GM23338 (cell line): ENCODE data around the gene CPNE6. TPM values are rescaled to one million over a fixed set of nuclear protein-coding genes. Genes with fewer than 3 reads are reported as not detected.
A peak's percentile ranks its signal among the peaks of the same experiment; 100 is the strongest.

Experiments
- ATAC-seq: fragments of 200-7000 bp; cut with Tn5 transposase; 3 replicates; pipeline ENCODE4 v1.9.1; 2020
- DNase-seq: peaks from one replicate; pipeline ENCODE4 v3.0.0-alpha.2; 2015; ENCODE audit warnings: low spot score
- H2AFZ ChIP-seq: fragments of 200-600 bp; sonication (generic); 2 replicates; pipeline ENCODE4 v1.8.0; 2016; ENCODE audit warnings: antibody characterized with exemption, mild to moderate bottlenecking, moderate library complexity
- H3F3A ChIP-seq: fragments of 200-600 bp; sonication (generic); replicated peaks from 2 replicates; pipeline ENCODE4 v1.8.0; 2017; ENCODE audit warnings: antibody characterized with exemption, mixed run types, low read depth
- H3K27ac ChIP-seq: fragments of 200-600 bp; sonication (generic); 2 replicates; pipeline ENCODE4 v1.6.1; 2016; ENCODE audit warnings: low read depth
- H3K27me3 ChIP-seq: fragments of 200-600 bp; sonication (generic); 2 replicates; pipeline ENCODE4 v1.8.0; 2016; ENCODE audit warnings: mild to moderate bottlenecking, mixed run types, moderate library complexity; ENCODE audit not compliant: insufficient read depth
- H3K36me3 ChIP-seq: fragments of 200-600 bp; sonication (generic); 2 replicates; pipeline ENCODE4 v1.8.0; 2016; ENCODE audit warnings: mild to moderate bottlenecking; ENCODE audit not compliant: insufficient read depth
- H3K4me1 ChIP-seq: fragments of 200-600 bp; sonication (generic); 2 replicates; pipeline ENCODE4 v1.8.0; 2016; ENCODE audit warnings: mild to moderate bottlenecking, moderate library complexity; ENCODE audit not compliant: insufficient read depth
- H3K4me2 ChIP-seq: fragments of 200-600 bp; sonication (generic); 2 replicates; pipeline ENCODE4 v1.7.1; 2017; ENCODE audit warnings: mixed run types
- H3K4me3 ChIP-seq: fragments of 200-600 bp; sonication (generic); 2 replicates; pipeline ENCODE4 v1.6.1; 2016; ENCODE audit warnings: mixed run types
- H3K79me2 ChIP-seq: fragments of 200-600 bp; sonication (generic); replicated peaks from 2 replicates; pipeline ENCODE4 v1.8.0; 2017; ENCODE audit warnings: mild to moderate bottlenecking; ENCODE audit not compliant: insufficient read depth
- H3K9me2 ChIP-seq: fragments of 200-600 bp; sonication (generic); 2 replicates; pipeline ENCODE4 v1.8.0; 2017; ENCODE audit not compliant: insufficient read depth
- H4K20me1 ChIP-seq: fragments of 200-600 bp; sonication (generic); replicated peaks from 2 replicates; pipeline ENCODE4 v1.8.0; 2017; ENCODE audit warnings: mild to moderate bottlenecking; ENCODE audit not compliant: insufficient read depth
- H3K27ac Mint-ChIP-seq: 2 replicates; pipeline ENCODE4 v1.8.0; 2020; ENCODE audit warnings: inconsistent platforms, mild to moderate bottlenecking, moderate library complexity, mixed read lengths
- H3K27me3 Mint-ChIP-seq: 3 replicates; pipeline ENCODE4 v1.8.0; 2022; ENCODE audit warnings: low read depth, mild to moderate bottlenecking, moderate library complexity, mixed read lengths, inconsistent platforms; ENCODE audit not compliant: insufficient read depth, poor library complexity
- H3K36me3 Mint-ChIP-seq: 3 replicates; pipeline ENCODE4 v1.8.0; 2021; ENCODE audit warnings: low read depth, mild to moderate bottlenecking, inconsistent platforms, moderate library complexity, mixed read lengths
- H3K4me1 Mint-ChIP-seq: 3 replicates; pipeline ENCODE4 v1.8.0; 2020; ENCODE audit warnings: mild to moderate bottlenecking, inconsistent platforms, mixed read lengths
- H3K4me3 Mint-ChIP-seq: 3 replicates; pipeline ENCODE4 v1.8.0; 2021; ENCODE audit warnings: moderate library complexity, mild to moderate bottlenecking, inconsistent platforms, mixed read lengths
- H3K9me3 Mint-ChIP-seq: 3 replicates; pipeline ENCODE4 v1.8.0; 2020; ENCODE audit warnings: moderate library complexity, mild to moderate bottlenecking, inconsistent platforms, mixed read lengths
- CREB1 ChIP-seq: fragments of 250-450 bp; sonication (Bioruptor Pico); IDR thresholded peaks from 2 replicates; pipeline ENCODE4 v1.5.0; 2020; ENCODE audit warnings: low read depth, mild to moderate bottlenecking, moderate library complexity
- ETS1 ChIP-seq: IDR thresholded peaks from 2 replicates; pipeline ENCODE4 v1.6.1; 2016; ENCODE audit warnings: antibody characterized with exemption
- EZH2 ChIP-seq: fragments of 200-600 bp; sonication (generic); IDR thresholded peaks from one replicate; pipeline ENCODE4 v1.8.0; 2017; ENCODE audit warnings: antibody characterized with exemption, mild to moderate bottlenecking, low read depth; ENCODE audit not compliant: unreplicated experiment
- EZH2phosphoT487 ChIP-seq: fragments of 200-600 bp; sonication (generic); IDR thresholded peaks from one replicate; pipeline ENCODE4 v1.8.1; 2018; ENCODE audit warnings: antibody characterized with exemption; ENCODE audit not compliant: unreplicated experiment
- JUNB ChIP-seq: IDR thresholded peaks from one replicate; pipeline ENCODE4 v1.6.1; 2016; ENCODE audit warnings: antibody characterized with exemption; ENCODE audit not compliant: unreplicated experiment
- NANOG ChIP-seq: IDR thresholded peaks from 2 replicates; pipeline ENCODE4 v1.6.1; 2016; ENCODE audit warnings: antibody characterized with exemption, borderline replicate concordance
- REST ChIP-seq: IDR thresholded peaks from one replicate; pipeline ENCODE4 v1.6.1; 2018; ENCODE audit warnings: antibody characterized with exemption; ENCODE audit not compliant: unreplicated experiment
- STAT1 ChIP-seq: IDR thresholded peaks from one replicate; pipeline ENCODE4 v1.6.1; 2016; ENCODE audit warnings: antibody characterized with exemption; ENCODE audit not compliant: unreplicated experiment
- ZNF114 ChIP-seq: fragments of 250-450 bp; sonication (Bioruptor Pico); IDR thresholded peaks from 2 replicates; pipeline ENCODE4 v1.5.0; 2020; ENCODE audit warnings: mild to moderate bottlenecking, moderate library complexity
- ZNF331 ChIP-seq: fragments of 250-450 bp; sonication (Bioruptor Pico); IDR thresholded peaks from 2 replicates; pipeline ENCODE4 v1.5.0; 2020; ENCODE audit warnings: low read depth, mild to moderate bottlenecking, moderate library complexity
- polyA plus RNA-seq: library from polyadenylated mRNA; unstranded; fragments of >200 nt; fragmentation: Nextera tagmentation; extraction: Ambion mirVana; gene quantifications from 2 replicates; pipeline ENCODE4 v1.2.1, GENCODE V29; 2016
- total RNA-seq: library from RNA; depleted of rRNA; stranded (reverse); fragments of >200 nt; shearing (Covaris generic); gene quantifications from 2 replicates; pipeline ENCODE4 v1.2.3, GENCODE V29; 2014

CPNE6 gene
- total and polyA plus RNA-seq, 2 experiments from 2014 or later: 0.16 TPM; not detected in 1

- TF ChIP-seq REST (no peak), JUNB (no peak)
Observed at GRCh38 chr14:24080888-24081738, 9.8 kb downstream of the CPNE6 start (continued).

DNA sequence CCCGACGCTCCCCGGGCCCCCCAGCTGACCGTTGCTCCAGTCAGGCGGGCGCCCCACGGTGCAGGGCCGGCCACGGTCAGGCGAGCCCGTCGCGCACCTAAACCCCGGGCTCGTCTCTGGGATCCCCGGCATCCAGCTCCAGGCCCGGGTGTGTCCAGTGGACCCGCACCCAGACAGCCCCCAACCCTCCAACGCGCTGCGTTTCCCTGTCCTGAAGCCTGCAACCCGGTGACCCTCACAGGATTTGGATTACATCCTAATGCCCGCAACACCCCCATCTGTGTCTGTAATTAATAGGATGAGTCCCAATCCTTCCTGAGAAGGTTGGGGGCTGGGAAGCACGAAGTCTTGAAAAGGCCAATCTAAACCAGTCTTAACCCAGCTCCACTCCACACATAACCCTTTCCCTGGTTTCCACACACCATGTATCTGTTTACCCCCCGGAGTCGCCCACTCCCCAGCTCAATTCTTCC is 10.4 kb downstream of the CPNE6 start:
- no peak overlapping the region for H3K27ac Mint-ChIP-seq

GRCh38 chr14:24082411-24083080 is 11.2 kb downstream of the CPNE6 start:
- H3K4me3 Mint-ChIP-seq: peak overlapping the region; percentile 76
- no peaks in the 10 kb centered on the region for H3K79me2 ChIP-seq
- peak overlapping the region; percentile 95; the same call in 1 of the 2 replicates for H3K4me2 ChIP-seq
- no peak for TF ChIP-seq ZNF331 (CRISPR knock-in tag)
- no peak for TF ChIP-seq ZNF114 (CRISPR knock-in tag)
- TF ChIP-seq ETS1: no peak
- TF ChIP-seq STAT1: no peak
- TF ChIP-seq REST: no peak
- TF ChIP-seq NANOG: no peak
- no peak for TF ChIP-seq EZH2
- TF ChIP-seq EZH2phosphoT487: no peak

More for the DNA sequence above, 10.4 kb downstream of the CPNE6 start:
- Histone ChIP-seq H3K4me1 (peaks cover 19% of the 10 kb centered on the region), H3K36me3 (no peaks in the 10 kb centered on the region), H3K27ac (no peak overlapping the region), H3K4me3 (peak overlapping the region; percentile 83), H4K20me1 (no peaks in the 10 kb centered on the region), H3K4me2 (peak overlapping the region; percentile 95), H3K9me2 (no peaks in the 10 kb centered on the region), H3K79me2 (no peaks in the 10 kb centered on the region), H3K27me3 (peaks cover 14% of the 10 kb centered on the region; the same call in 1 of the 2 replicates), H2AFZ (peak overlapping the region; percentile 94), H3F3A (peaks cover 15% of the 10 kb centered on the region; the same call in 1 of the 2 replicates)
- Mint-ChIP-seq H3K4me3 (peak overlapping the region; percentile 76), H3K9me3 (no peaks in the 10 kb centered on the region), H3K36me3 (no peaks in the 10 kb centered on the region; the same call in 2 of the 3 replicates), H3K27me3 (peaks cover 40% of the 10 kb centered on the region), H3K4me1 (peaks cover 34% of the 10 kb centered on the region)
- TF ChIP-seq ZNF331 (CRISPR knock-in tag) (no peak), CREB1 (no peak)
- DNase-seq: no peak
- peak; percentile 33 for ATAC-seq

More at GRCh38 chr14:24082411-24083080, 11.2 kb downstream of the CPNE6 start:
- Histone ChIP-seq H3K9me2 (no peaks in the 10 kb centered on the region), H3K36me3 (no peaks in the 10 kb centered on the region), H4K20me1 (no peaks in the 10 kb centered on the region), H3K27ac (no peak overlapping the region), H3F3A (peaks cover 15% of the 10 kb centered on the region; the same call in 1 of the 2 replicates), H3K4me1 (peaks cover 19% of the 10 kb centered on the region), H2AFZ (no peak overlapping the region; the same call in 1 of the 2 replicates), H3K27me3 (peaks cover 14% of the 10 kb centered on the region; the same call in 1 of the 2 replicates), H3K4me3 (peak overlapping the region; percentile 83; the same call in 1 of the 2 replicates)
- DNase-seq: no peak
- Mint-ChIP-seq H3K9me3 (no peaks in the 10 kb centered on the region), H3K27me3 (peaks cover 36% of the 10 kb centered on the region), H3K4me1 (peaks cover 34% of the 10 kb centered on the region), H3K36me3 (no peaks in the 10 kb centered on the region; the same call in 2 of the 3 replicates), H3K27ac (no peak overlapping the region)
- ATAC-seq: no peak
